ENCODE data around the gene CEP295NL. TPM values are rescaled to one million over a fixed set of nuclear protein-coding genes. Genes with fewer than 3 reads are reported as not detected.

Gene CEP295NL
- polyA plus RNA-seq, 3 donors from 2014 or later = not detected

DNA sequence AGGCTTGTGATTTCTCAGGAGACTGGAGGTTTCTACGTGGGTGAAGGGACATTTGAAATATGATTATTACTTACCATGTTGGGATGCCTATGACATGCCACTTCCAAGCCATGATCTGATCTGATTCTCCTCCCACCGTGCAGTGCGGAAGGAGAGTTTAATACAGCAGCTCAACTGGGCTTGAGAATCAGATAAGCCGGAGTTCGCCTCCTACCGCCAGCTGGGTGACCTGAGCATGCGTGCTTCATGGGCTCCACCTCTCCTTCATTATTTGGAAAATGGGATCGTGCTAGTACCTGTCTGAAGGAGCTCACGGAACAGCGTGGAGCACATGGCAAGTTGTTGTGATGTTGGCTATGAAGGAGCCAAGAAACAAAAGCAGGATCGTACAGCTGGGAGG lies 34.6 kb upstream of the CEP295NL start:
- Mint-ChIP-seq H3K9me3 (no peaks in the 10 kb centered on the region), H3K27ac (no peak overlapping the region), H3K4me3 (no peak overlapping the region), H3K27me3 (ENCODE audit: low read depth in 3 of 3) (peaks cover 0 to 4% (median 0%) of the 10 kb centered on the region in 3 donors), H3K36me3 (no peaks in the 10 kb centered on the region), H3K4me1 (peaks cover 8 to 10% of the 10 kb centered on the region in 2 donors)
- no peak for DNase-seq

GRCh38 chr17:78935419-78936323 lies 32.7 kb upstream of the CEP295NL start:
- Mint-ChIP-seq H3K27ac (no peak overlapping the region), H3K9me3 (no peaks in the 10 kb centered on the region), H3K4me3 (no peak overlapping the region), H3K27me3 (ENCODE audit: low read depth in 3 of 3) (peaks cover 0 to 2% (median 0%) of the 10 kb centered on the region in 3 donors), H3K4me1 (peaks cover 8 to 10% of the 10 kb centered on the region in 2 donors), H3K36me3 (no peaks in the 10 kb centered on the region)
- no peak for DNase-seq

GRCh38 chr17:78934681-78935418 lies 31.8 kb upstream of the CEP295NL start:
- Mint-ChIP-seq H3K4me1 (peaks cover 8 to 10% of the 10 kb centered on the region in 2 donors), H3K9me3 (no peaks in the 10 kb centered on the region), H3K36me3 (no peaks in the 10 kb centered on the region), H3K27ac (no peak overlapping the region), H3K4me3 (no peak overlapping the region), H3K27me3 (ENCODE audit: low read depth in 3 of 3) (peaks cover 0 to 2% (median 0%) of the 10 kb centered on the region in 3 donors)
- DNase-seq = no peak

DNA sequence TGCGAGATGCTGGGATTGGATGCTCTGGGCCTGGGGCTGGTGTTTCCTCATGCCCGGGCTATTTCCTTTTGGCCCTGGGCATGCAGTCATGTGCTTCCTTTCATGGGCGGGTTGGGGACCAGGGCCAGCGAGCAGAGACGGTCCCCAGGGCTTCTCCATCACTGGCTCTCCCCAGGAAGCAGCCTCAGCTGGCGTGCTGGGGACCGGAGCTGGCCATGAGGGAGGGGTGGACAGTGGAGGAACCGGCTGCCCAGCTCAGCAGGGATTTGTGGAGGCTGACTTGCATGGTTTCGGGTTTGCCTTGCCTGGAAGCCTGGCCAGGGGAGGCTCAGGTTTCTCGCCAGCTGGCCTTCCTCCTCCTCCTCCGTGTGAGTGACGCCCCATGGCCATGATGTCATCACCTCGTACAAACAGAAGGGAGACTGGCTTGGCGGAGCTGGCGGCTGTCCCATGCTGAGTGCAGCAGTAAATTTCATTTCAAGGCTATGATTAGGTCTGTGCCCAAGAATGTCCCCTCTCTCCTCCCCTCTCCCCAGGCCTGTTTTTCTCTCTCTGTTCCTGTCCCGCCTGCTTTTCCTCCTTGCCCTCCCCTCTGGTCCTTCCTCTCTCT lies 31.1 kb upstream of the CEP295NL start:
- Mint-ChIP-seq H3K9me3 (no peaks in the 10 kb centered on the region), H3K4me1 (peaks cover 8 to 10% of the 10 kb centered on the region in 2 donors), H3K27ac (no peak overlapping the region), H3K27me3 (ENCODE audit: low read depth in 3 of 3) (peaks cover 0 to 2% (median 2%) of the 10 kb centered on the region in 3 donors), H3K36me3 (no peaks in the 10 kb centered on the region), H3K4me3 (no peak overlapping the region)
- DNase-seq = no peak

- Mint-ChIP-seq H3K36me3 (no peaks in the 10 kb centered on the region), H3K27ac (peak overlapping the region; percentile 3 to 78 (median 70)), H3K27me3 (ENCODE audit: low read depth in 3 of 3) (peaks cover 0 to 2% (median 2%) of the 10 kb centered on the region in 3 donors), H3K4me3 (peak overlapping the region in 2 of 5 donors; percentile 4 to 17), H3K9me3 (no peaks in the 10 kb centered on the region), H3K4me1 (peaks cover 8 to 10% of the 10 kb centered on the region in 2 donors)
- DNase-seq = peak; percentile 25 to 47 (median 34)
Measured at GRCh38 chr17:78933025-78933958, 30.3 kb upstream of the CEP295NL start.

- Mint-ChIP-seq H3K4me3 (no peak overlapping the region), H3K27ac (no peak overlapping the region), H3K4me1 (peaks cover 8 to 11% of the 10 kb centered on the region in 2 donors), H3K9me3 (no peaks in the 10 kb centered on the region), H3K36me3 (no peaks in the 10 kb centered on the region), H3K27me3 (ENCODE audit: low read depth in 3 of 3) (peaks cover 4 to 14% (median 10%) of the 10 kb centered on the region in 3 donors)
- no peak for DNase-seq
Measured at GRCh38 chr17:78929908-78930775, 27.1 kb upstream of the CEP295NL start.

DNA sequence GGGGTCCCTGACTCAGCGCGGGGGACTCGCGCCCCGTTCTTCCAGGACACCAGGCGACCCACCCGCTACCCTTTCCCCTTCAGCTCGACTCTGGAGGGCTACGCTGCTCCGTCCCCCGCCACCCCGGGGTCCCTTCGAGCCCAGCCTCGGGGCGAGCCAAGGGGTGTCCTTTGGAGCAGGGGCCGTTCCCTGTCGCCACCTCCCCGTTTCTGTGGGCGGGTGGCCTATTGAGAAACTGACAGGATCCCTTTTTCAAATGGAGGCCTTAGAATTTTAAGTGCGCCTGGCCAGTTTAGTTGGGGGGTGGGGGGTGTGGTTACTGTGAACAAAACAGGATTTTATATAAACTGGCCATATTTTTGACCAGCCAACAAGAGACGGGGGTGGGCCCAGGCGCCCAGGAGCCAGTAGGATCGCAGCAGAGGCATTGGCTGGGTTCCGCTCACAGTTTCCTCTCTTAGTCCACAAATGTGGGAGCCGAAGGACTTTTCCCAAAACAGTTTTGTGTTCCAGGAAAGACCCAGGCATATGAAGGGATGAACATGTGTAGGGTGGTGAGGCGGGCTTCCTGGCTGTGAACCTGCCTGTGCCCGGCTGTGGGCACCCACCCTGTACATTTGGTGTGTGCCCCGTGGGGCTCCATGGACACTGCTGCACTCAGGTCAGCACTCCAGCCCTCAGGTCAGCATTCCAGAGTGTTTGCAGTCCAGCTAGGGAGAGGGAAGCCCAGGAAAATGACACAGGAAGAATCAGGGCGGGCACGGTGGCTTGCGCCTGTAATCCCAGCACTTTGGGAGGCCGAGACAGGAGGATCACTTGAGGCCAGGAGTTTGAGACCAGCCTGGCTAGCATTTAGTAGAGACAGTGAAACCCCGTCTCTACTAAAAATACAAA lies 22.9 kb upstream of the CEP295NL start:
- Mint-ChIP-seq H3K27ac (no peak overlapping the region), H3K4me1 (peaks cover 6 to 10% of the 10 kb centered on the region in 2 donors), H3K36me3 (no peaks in the 10 kb centered on the region), H3K27me3 (ENCODE audit: low read depth in 3 of 3) (peaks cover 7 to 23% (median 20%) of the 10 kb centered on the region in 3 donors), H3K4me3 (peak overlapping the region in 1 of 5 donors; percentile 19), H3K9me3 (no peaks in the 10 kb centered on the region)
- DNase-seq = no peak

DNA sequence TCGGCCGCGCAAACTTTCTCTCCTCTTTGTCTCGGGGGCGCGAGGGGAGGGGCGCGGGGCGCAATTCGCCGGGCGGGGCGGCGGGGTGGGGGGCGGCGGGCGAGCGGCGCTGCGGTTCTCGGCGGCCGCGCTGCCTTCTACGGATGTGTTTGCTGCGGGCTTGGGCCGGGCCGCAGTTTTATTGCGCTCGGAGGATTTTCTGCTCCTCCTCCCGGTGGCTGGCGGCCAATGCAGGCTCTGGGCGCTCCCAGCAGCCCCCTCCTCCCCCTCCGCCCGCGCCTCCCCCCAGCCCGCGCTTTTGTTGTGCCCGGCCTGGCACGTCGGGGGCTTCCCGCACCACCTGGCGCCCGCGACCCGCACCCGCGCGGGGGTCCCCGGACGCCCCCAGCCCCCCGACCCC lies 22.2 kb upstream of the CEP295NL start, which contains the start of gene TIMP2:
Gene TIMP2 (minus strand): TSS at position 154 of the 400 bp plus-strand sequence. CDS start 299 bp downstream, outside the sequence.
- no peaks in the 10 kb centered on the region for H3K36me3 Mint-ChIP-seq
- H3K4me1 Mint-ChIP-seq = peaks cover 6 to 10% of the 10 kb centered on the region in 2 donors
- peak within 1 kb of the TSS in 4 of 5 donors; percentile 27 to 71 (median 51) for H3K4me3 Mint-ChIP-seq

DNA sequence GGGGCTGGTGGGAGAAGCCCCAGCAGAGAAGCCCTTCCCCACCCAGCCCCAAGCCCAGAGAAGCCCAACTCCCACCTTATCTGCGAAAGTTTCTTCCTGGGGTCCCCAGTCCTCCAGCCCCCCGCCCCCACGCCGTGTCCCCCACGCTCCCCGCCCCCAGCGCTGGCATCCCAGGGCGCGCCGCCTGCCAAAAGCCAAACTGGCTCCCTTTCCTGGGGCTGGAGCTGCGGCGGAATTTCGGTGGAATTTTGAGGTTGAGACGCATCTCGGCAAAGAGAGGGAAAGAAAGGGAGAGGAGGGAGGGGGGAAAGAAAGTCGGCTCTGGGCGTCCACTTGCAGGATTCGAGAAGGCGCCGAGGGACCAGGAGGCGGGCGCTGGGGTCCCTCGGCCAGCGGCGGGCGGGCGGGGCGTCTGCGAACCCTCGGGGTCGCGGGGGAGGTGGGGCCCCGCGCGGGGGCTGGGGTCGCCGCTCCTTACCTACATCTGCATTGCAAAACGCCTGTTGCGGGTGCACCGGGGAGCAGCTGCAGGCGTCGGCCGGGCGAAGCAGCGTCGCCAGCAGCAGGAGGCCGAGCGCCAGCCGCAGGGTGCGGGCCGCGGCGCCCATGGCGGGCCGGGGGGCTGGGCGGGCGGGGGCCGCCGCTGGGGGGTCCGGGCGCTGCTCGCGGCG lies 21.6 kb upstream of the CEP295NL start:
- Mint-ChIP-seq H3K4me3 (peak overlapping the region in 4 of 5 donors; percentile 21 to 71 (median 34)), H3K27ac (no peak overlapping the region), H3K9me3 (no peaks in the 10 kb centered on the region), H3K36me3 (no peaks in the 10 kb centered on the region), H3K4me1 (peaks cover 6 to 10% of the 10 kb centered on the region in 2 donors), H3K27me3 (ENCODE audit: low read depth in 3 of 3) (peaks cover 7 to 30% (median 23%) of the 10 kb centered on the region in 3 donors)
- no peak for DNase-seq

More for the DNA sequence above, 22.2 kb upstream of the CEP295NL start, which contains the start of gene TIMP2:
- no peaks in the 10 kb centered on the region for H3K9me3 Mint-ChIP-seq
- peaks cover 7 to 27% (median 22%) of the 10 kb centered on the region in 3 donors for H3K27me3 Mint-ChIP-seq (ENCODE audit: low read depth in 3 of 3)
- no peak within 1 kb of the TSS for H3K27ac Mint-ChIP-seq
- DNase-seq = peak; percentile 49 to 54 (median 53)

DNA sequence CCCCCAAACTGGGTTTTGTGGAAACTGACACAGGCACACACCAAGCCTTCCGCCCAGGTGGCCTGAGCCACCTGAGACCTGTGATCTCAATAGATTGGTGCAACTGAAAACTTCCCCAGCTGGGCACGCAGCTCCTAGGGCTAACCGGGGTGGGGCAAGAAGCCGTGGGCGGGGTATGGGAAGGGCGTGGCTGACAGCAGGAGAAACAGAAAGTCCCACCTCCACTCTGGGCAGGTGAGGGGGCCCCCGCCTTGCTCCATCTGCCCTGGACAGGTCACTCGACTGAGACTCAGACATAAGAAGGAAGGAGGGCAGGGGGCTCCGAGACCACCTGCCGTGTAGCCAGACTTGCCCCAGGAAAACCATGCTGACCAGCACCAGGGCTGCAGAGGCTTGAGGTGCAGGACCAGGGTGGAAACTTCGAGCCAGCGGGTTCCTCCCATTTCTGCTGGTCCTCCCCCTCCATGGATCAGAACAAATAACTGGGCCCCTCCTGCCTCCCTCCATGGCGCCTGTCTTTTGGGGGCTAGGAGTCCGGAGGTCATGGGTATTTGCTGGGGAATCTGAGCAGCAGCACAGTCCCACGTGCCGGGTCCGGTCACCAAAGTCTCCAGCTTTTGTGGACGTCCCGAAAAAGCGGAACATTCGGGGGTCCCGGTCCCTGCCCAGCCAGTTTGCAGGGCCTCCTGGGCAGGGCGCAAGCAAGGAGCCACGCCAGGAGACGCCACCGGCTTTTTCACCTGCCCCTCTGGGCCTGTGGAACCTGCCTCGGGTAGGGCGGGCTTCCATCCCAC lies 20.9 kb upstream of the CEP295NL start:
- Mint-ChIP-seq H3K27me3 (ENCODE audit: low read depth in 3 of 3) (peaks cover 7 to 30% (median 21%) of the 10 kb centered on the region in 3 donors), H3K4me3 (peak overlapping the region; percentile 40 to 71 (median 49)), H3K27ac (peak overlapping the region in 1 of 6 donors; percentile 66), H3K36me3 (no peaks in the 10 kb centered on the region), H3K9me3 (no peaks in the 10 kb centered on the region), H3K4me1 (peaks cover 6 to 10% of the 10 kb centered on the region in 2 donors)
- peak in 2 of 3 donors; percentile 14 to 21 for DNase-seq
